ENCODE measurements around the gene ROR1.

Gene ROR1

GRCh38 chr1:64116537-64116936 lies 342.7 kb downstream of the ROR1 start:
- H3K4me3 ChIP-seq (ENCODE audit: control insufficient read depth, low read depth, low read length), result no peak overlapping the region
- no peak for DNase-seq (ENCODE audit: low read depth)
- no peak for TF ChIP-seq CTCF (conservative IDR thresholded peaks at IDR 0.05; ENCODE audit: control insufficient read depth, insufficient read depth, low read depth, low read length)

GRCh38 chr1:64117492-64117891 lies 343.7 kb downstream of the ROR1 start:
- no peak for DNase-seq (ENCODE audit: low read depth)
- TF ChIP-seq CTCF (conservative IDR thresholded peaks at IDR 0.05; ENCODE audit: control insufficient read depth, insufficient read depth, low read depth, low read length), result no peak
- no peak overlapping the region for H3K4me3 ChIP-seq (ENCODE audit: control insufficient read depth, low read depth, low read length)

- TF ChIP-seq CTCF (conservative IDR thresholded peaks at IDR 0.05; ENCODE audit: control insufficient read depth, insufficient read depth, low read depth, low read length), result no peak
- no peak overlapping the region for H3K4me3 ChIP-seq (ENCODE audit: control insufficient read depth, low read depth, low read length)
- peak; percentile 50 for DNase-seq (ENCODE audit: low read depth)
Measured at GRCh38 chr1:64121766-64122385, 348.1 kb downstream of the ROR1 start.

GRCh38 chr1:64122588-64122987 lies 348.8 kb downstream of the ROR1 start:
- TF ChIP-seq CTCF (conservative IDR thresholded peaks at IDR 0.05; ENCODE audit: control insufficient read depth, insufficient read depth, low read depth, low read length), result no peak
- H3K4me3 ChIP-seq (ENCODE audit: control insufficient read depth, low read depth, low read length), result no peak overlapping the region
- peak; percentile 76 for DNase-seq (ENCODE audit: low read depth)

GRCh38 chr1:64124704-64125440 lies 351.1 kb downstream of the ROR1 start:
- no peak for TF ChIP-seq CTCF (conservative IDR thresholded peaks at IDR 0.05; ENCODE audit: control insufficient read depth, insufficient read depth, low read depth, low read length)
- DNase-seq (ENCODE audit: low read depth), result no peak
- H3K4me3 ChIP-seq (ENCODE audit: control insufficient read depth, low read depth, low read length), result no peak overlapping the region

- no peak for TF ChIP-seq CTCF (conservative IDR thresholded peaks at IDR 0.05; ENCODE audit: control insufficient read depth, insufficient read depth, low read depth, low read length)
- DNase-seq (ENCODE audit: low read depth), result no peak
- H3K4me3 ChIP-seq (ENCODE audit: control insufficient read depth, low read depth, low read length), result no peak overlapping the region
Measured at GRCh38 chr1:64126581-64126980, 352.8 kb downstream of the ROR1 start.
